ENCODE data around the gene MAMDC4.

MAMDC4 gene

DNA sequence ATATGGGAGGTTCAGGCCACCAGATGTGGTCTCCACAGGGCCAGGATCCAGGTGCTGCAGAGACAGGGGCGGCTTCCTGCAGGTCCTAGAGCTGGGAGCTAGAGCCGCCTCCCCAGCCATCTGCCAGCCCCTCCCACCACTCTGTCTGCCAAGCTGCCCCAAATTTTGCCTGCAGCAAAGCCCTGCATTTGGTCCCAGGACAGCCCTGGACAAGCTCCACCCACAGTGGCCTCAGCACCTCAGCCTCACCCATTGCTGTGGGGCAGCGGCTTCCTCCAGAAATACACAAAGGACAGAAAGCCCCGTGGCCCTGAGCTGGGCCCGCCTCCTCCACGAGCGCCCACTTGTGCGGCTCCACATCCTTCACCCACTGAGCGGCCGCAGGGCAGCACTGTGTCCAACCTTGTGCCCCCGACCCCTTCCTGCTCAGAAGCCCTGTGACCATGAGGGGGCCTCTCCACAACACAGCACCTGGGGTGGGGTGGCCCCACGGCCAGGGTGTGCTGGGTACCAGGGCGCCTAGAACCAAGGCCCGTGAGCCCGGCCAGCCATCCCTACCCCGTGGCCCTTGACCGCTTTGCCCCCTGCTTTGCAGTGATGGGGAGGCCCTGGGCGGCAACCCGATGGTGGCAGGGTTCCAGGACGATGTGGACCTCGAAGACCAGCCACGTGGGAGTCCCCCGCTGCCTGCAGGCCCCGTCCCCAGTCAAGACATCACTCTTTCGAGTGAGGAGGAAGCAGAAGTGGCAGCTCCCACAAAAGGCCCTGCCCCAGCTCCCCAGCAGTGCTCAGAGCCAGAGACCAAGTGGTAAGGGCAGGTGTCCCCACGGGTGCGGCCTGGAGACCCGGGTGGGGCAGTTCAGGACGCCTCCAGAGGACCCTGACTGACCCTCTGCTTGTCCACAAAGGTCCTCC, 13.6 kb upstream of the MAMDC4 start:
- Histone ChIP-seq H3K4me1 (ENCODE audit: insufficient read depth, low read length) (peaks cover 17% of the 10 kb centered on the region), H3K4me3 (ENCODE audit: low read depth in 1 of 2, low read length in 2 of 2) (no peak overlapping the region), H3K9me3 (ENCODE audit: insufficient read depth, low read length, severe bottlenecking) (no peaks in the 10 kb centered on the region), H3K79me2 (ENCODE audit: insufficient read depth, low read length) (no peaks in the 10 kb centered on the region), H2AFZ (ENCODE audit: low read depth, low read length) (no peak overlapping the region), H3K27ac (ENCODE audit: low read length) (no peak overlapping the region), H3K9ac (ENCODE audit: low read depth, low read length) (no peak overlapping the region), H4K20me1 (ENCODE audit: insufficient read depth, low read length) (peaks cover 9% of the 10 kb centered on the region), H3K27me3 (ENCODE audit: insufficient read depth, low read length, poor library complexity) (no peaks in the 10 kb centered on the region), H3K4me2 (ENCODE audit: insufficient read depth, low read length) (no peak overlapping the region), H3K36me3 (ENCODE audit: insufficient read depth, low read length) (peaks cover 40% of the 10 kb centered on the region)
- no peak for DNase-seq
- no peak for ATAC-seq (ENCODE audit: insufficient read depth, low read depth)
- no peak for TF ChIP-seq EZH2 (IDR thresholded peaks at IDR 0.05; ENCODE audit: borderline replicate concordance, low read depth, low read length, severe bottlenecking)

DNA sequence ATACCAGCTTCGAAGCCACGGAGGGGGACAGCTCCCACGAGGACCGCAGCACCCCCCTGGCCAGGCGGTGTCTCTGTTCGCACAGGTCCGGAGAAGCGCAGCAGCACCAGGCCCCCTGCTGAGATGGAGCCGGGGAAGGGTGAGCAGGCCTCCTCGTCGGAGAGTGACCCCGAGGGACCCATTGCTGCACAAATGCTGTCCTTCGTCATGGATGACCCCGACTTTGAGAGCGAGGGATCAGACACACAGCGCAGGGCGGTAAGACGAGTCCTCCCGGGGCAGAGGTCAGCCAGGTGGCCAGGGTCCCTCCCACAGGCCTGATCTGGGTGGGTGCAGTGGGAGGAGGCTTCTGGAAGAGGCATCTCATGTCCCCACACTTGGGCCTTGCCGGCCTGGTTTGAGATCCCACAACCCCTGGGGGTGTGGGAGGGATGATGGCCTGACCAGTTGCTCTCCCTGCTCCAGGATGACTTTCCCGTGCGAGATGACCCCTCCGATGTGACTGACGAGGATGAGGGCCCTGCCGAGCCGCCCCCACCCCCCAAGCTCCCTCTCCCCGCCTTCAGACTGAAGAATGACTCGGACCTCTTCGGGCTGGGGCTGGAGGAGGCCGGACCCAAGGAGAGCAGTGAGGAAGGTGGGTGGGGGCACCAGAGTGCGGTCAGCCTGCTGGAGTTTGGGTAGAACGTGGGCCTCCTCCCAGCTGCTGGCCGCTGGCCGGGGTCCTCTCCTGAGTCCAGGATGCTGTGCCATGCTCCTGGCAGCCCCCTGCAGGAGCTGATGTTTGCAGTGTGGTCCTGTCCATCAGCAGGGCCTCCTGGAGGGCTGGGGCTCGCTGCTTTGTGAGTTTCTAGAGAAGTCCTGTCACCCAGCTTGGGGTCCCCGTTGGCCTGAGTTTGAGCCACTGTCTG, 12.7 kb upstream of the MAMDC4 start:
- no peak for ATAC-seq (ENCODE audit: insufficient read depth, low read depth)
- no peak for TF ChIP-seq EZH2 (IDR thresholded peaks at IDR 0.05; ENCODE audit: borderline replicate concordance, low read depth, low read length, severe bottlenecking)
- TF ChIP-seq, protein P1, sequence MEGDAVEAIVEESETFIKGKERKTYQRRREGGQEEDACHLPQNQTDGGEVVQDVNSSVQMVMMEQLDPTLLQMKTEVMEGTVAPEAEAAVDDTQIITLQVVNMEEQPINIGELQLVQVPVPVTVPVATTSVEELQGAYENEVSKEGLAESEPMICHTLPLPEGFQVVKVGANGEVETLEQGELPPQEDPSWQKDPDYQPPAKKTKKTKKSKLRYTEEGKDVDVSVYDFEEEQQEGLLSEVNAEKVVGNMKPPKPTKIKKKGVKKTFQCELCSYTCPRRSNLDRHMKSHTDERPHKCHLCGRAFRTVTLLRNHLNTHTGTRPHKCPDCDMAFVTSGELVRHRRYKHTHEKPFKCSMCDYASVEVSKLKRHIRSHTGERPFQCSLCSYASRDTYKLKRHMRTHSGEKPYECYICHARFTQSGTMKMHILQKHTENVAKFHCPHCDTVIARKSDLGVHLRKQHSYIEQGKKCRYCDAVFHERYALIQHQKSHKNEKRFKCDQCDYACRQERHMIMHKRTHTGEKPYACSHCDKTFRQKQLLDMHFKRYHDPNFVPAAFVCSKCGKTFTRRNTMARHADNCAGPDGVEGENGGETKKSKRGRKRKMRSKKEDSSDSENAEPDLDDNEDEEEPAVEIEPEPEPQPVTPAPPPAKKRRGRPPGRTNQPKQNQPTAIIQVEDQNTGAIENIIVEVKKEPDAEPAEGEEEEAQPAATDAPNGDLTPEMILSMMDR (IDR thresholded peaks at IDR 0.05; ENCODE audit: borderline replicate concordance, extremely low read depth, low read length, poor library complexity, severe bottlenecking): no peak
- H3K4me2 ChIP-seq (ENCODE audit: insufficient read depth, low read length): no peak overlapping the region

DNA sequence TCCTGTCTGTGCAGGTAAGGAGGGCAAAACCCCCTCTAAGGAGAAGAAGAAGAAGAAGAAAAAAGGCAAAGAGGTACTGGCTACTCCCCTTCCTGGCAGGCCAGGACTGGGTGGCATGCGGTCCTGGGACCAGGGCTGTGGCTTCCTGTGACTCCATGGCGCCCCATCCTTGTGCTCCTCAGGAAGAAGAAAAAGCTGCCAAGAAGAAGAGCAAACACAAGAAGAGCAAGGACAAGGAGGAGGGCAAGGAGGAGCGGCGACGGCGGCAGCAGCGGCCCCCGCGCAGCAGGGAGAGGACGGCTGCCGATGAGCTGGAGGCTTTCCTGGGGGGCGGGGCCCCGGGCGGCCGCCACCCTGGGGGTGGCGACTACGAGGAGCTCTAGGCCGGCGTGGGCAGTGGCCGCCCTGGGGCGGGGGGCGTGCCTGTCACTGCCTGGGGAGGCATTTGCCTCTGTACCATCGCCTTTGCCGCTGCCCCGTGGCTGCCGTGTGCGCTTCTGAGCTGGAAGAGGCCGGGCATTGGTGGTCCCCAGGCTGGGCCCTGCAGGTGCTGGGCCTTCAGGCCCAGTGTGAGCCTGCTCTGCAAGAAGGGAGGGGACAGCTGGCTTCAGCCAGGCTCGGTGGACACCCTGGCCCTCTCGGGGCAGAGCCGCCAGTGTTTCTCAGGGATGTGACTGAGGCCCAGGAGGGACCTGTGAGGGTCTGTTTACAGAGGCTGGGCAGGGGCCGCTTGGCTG, 11.8 kb upstream of the MAMDC4 start:
- DNase-seq (no peak), ATAC-seq (ENCODE audit: insufficient read depth, low read depth) (no peak)
- peaks cover 9% of the 10 kb centered on the region for H4K20me1 ChIP-seq (ENCODE audit: insufficient read depth, low read length)
- H3K79me2 ChIP-seq (ENCODE audit: insufficient read depth, low read length): no peaks in the 10 kb centered on the region
- TF ChIP-seq, protein P1 (IDR thresholded peaks at IDR 0.05; ENCODE audit: borderline replicate concordance, extremely low read depth, low read length, poor library complexity, severe bottlenecking): no peak
- TF ChIP-seq EZH2 (IDR thresholded peaks at IDR 0.05; ENCODE audit: borderline replicate concordance, low read depth, low read length, severe bottlenecking): no peak
- no peak overlapping the region for H3K4me2 ChIP-seq (ENCODE audit: insufficient read depth, low read length)
- no peak overlapping the region for H2AFZ ChIP-seq (ENCODE audit: low read depth, low read length)
- no peaks in the 10 kb centered on the region for H3K9me3 ChIP-seq (ENCODE audit: insufficient read depth, low read length, severe bottlenecking)
- H3K27me3 ChIP-seq (ENCODE audit: insufficient read depth, low read length, poor library complexity): no peaks in the 10 kb centered on the region
- H3K4me3 ChIP-seq (ENCODE audit: low read depth in 1 of 2, low read length in 2 of 2): no peak overlapping the region
- H3K27ac ChIP-seq (ENCODE audit: low read length): no peak overlapping the region
- no peak overlapping the region for H3K9ac ChIP-seq (ENCODE audit: low read depth, low read length)
- H3K4me1 ChIP-seq (ENCODE audit: insufficient read depth, low read length): peaks cover 17% of the 10 kb centered on the region
- H3K36me3 ChIP-seq (ENCODE audit: insufficient read depth, low read length): peaks cover 36% of the 10 kb centered on the region

More for the DNA sequence above, 12.7 kb upstream of the MAMDC4 start:
- H3K9ac ChIP-seq (ENCODE audit: low read depth, low read length): no peak overlapping the region
- no peak overlapping the region for H2AFZ ChIP-seq (ENCODE audit: low read depth, low read length)
- no peaks in the 10 kb centered on the region for H3K79me2 ChIP-seq (ENCODE audit: insufficient read depth, low read length)
- no peak overlapping the region for H3K4me3 ChIP-seq (ENCODE audit: low read depth in 1 of 2, low read length in 2 of 2)
- peaks cover 17% of the 10 kb centered on the region for H3K4me1 ChIP-seq (ENCODE audit: insufficient read depth, low read length)
- no peaks in the 10 kb centered on the region for H3K27me3 ChIP-seq (ENCODE audit: insufficient read depth, low read length, poor library complexity)
- no peak overlapping the region for H3K27ac ChIP-seq (ENCODE audit: low read length)
- H3K36me3 ChIP-seq (ENCODE audit: insufficient read depth, low read length): peaks cover 36% of the 10 kb centered on the region
- H4K20me1 ChIP-seq (ENCODE audit: insufficient read depth, low read length): peaks cover 9% of the 10 kb centered on the region
- H3K9me3 ChIP-seq (ENCODE audit: insufficient read depth, low read length, severe bottlenecking): no peaks in the 10 kb centered on the region
- DNase-seq: no peak

Data from DND-41 (cell line).